Ovary (tissue), 3 donors: ENCODE results near the gene FIZ1.

Source experiments
- POLR2A ChIP-seq: fragments of 450-650 bp; IDR thresholded peaks from one replicate; pipeline ENCODE4 v1.6.1; 2017; ENCODE audit warnings: antibody characterized with exemption, mild to moderate bottlenecking, moderate library complexity
- TF ChIP-seq, protein P1 (sequence below), 3 donors: fragments of 450-650 bp in 2 of 3; fragments of 200-600 bp in 1 of 3; IDR thresholded peaks; one replicate each; pipeline versions ENCODE4 v1.5.1 to v1.8.0; 2016 to 2022; ENCODE audit warnings: antibody characterized with exemption in 3 of 3, mild to moderate bottlenecking in 1 of 3
- donor health status: DM: no; HTN: no; CAD: no.

DNA sequence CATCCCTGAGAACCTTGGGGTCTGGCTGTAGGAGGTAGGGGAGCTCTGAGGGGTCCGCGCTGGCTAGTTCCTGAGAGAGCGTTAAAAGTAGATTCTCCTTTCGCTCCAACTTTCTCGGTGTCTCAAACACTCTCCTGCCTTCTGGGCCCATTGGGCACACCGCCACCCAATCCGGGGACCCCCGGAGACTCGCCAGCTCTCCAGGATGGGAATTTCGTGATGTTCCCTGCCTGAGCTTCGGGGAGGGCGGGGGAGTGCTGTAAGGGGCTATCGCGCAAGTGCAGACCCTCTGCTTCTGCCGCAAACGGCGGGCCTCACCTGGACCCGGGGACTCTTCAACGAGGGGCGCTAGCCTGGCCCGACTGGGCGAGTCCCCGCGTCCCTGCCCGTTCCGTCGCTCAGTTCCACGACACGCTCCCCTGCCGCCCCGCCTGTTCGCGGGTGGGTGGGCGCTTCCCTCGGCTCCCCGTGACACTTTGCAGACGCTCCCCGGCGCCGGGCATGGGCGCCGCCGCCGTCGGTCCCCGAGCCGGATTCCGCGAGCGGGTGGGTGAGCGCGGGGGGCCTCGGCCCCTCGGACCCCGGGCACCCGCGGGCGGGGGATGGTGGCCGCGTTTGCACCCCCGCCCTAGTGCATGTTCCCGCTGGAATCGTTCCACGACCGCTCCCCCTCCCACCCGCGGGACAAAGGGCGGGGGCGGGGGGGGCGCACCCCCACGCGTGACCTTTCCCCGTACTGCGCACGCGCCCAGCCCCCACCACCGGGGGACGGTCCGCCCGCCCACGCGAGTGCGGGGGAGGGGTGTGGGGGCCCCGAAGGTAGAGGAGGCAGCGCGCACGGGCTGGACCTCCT, 48.6 kb upstream of the FIZ1 start, which contains the start of gene CCDC106:
- TF ChIP-seq, protein P1, sequence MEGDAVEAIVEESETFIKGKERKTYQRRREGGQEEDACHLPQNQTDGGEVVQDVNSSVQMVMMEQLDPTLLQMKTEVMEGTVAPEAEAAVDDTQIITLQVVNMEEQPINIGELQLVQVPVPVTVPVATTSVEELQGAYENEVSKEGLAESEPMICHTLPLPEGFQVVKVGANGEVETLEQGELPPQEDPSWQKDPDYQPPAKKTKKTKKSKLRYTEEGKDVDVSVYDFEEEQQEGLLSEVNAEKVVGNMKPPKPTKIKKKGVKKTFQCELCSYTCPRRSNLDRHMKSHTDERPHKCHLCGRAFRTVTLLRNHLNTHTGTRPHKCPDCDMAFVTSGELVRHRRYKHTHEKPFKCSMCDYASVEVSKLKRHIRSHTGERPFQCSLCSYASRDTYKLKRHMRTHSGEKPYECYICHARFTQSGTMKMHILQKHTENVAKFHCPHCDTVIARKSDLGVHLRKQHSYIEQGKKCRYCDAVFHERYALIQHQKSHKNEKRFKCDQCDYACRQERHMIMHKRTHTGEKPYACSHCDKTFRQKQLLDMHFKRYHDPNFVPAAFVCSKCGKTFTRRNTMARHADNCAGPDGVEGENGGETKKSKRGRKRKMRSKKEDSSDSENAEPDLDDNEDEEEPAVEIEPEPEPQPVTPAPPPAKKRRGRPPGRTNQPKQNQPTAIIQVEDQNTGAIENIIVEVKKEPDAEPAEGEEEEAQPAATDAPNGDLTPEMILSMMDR (IDR thresholded peaks at IDR 0.05) = no peak
- TF ChIP-seq POLR2A = no peak
